NCI-H446 (cell line): ENCODE data around the gene NFIX.

ENCODE experiments used
- DNase-seq, 2 experiments: peaks; one replicate each; lab custom pipeline; 2025; lab: John Stamatoyannopoulos, UW

NFIX gene

GRCh38 chr19:13022111-13022858 is 27.0 kb downstream of the NFIX start:
- peak in 1 of 2 experiments; percentile 87 for DNase-seq

GRCh38 chr19:13022859-13023636 is 27.8 kb downstream of the NFIX start:
- DNase-seq: peak; percentile 92 to 96

GRCh38 chr19:13023656-13024055 is 28.4 kb downstream of the NFIX start:
- peak in 1 of 2 experiments; percentile 51 for DNase-seq

- peak in 1 of 2 experiments; percentile 20 for DNase-seq
Observed at GRCh38 chr19:13024126-13024950, 29.1 kb downstream of the NFIX start.

GRCh38 chr19:13024951-13025697 is 29.8 kb downstream of the NFIX start:
- no peak for DNase-seq

GRCh38 chr19:13025819-13026456 is 30.7 kb downstream of the NFIX start:
- DNase-seq: no peak

GRCh38 chr19:13026462-13027370 is 31.4 kb downstream of the NFIX start:
- DNase-seq: no peak

- no peak for DNase-seq
Observed at GRCh38 chr19:13027557-13027956, 32.3 kb downstream of the NFIX start.

- DNase-seq: no peak
Observed at GRCh38 chr19:13028027-13028426, 32.8 kb downstream of the NFIX start.

- no peak for DNase-seq
Observed at GRCh38 chr19:13029301-13029880, 34.1 kb downstream of the NFIX start.

- DNase-seq: peak in 1 of 2 experiments; percentile 31
Observed at GRCh38 chr19:13029893-13030292, 34.6 kb downstream of the NFIX start.

GRCh38 chr19:13031917-13032623 is 36.8 kb downstream of the NFIX start:
- no peak for DNase-seq

GRCh38 chr19:13032837-13033236 is 37.6 kb downstream of the NFIX start:
- no peak for DNase-seq

- DNase-seq: no peak
Observed at GRCh38 chr19:13033244-13033643, 38.0 kb downstream of the NFIX start.

- DNase-seq: peak in 1 of 2 experiments; percentile 81
Observed at GRCh38 chr19:13033819-13034611, 38.7 kb downstream of the NFIX start.

- no peak for DNase-seq
Observed at GRCh38 chr19:13034636-13035035, 39.4 kb downstream of the NFIX start.

GRCh38 chr19:13035820-13036365 is 40.6 kb downstream of the NFIX start:
- no peak for DNase-seq
